Right forelimb (tissue), 1 donor: Measurements from ENCODE around the gene PELI2.

Source experiments
- DNase-seq: peaks from one replicate; pipeline ENCODE4 v3.0.0-alpha.2; 2018

Gene PELI2

DNA sequence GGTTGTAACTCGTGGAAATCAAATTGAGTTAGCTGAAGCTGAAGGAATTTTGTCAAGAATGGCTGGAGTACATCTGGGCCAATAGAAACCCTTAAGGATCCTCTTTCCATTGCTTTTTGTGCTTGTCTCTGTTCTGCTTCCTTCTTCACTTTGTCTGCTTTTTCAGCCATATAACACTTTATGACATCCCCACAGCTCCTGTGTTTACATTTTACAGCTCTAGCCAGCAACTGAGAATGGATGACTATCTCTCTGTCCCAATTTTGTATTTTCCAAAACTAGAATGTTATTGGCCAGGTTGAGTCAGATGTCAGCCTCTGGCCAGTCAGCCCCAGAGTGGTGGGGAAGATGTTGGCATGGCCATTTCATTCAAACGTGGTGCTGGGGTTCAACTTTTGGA is 57.6 kb downstream of the PELI2 start:
- DNase-seq = no peak

DNA sequence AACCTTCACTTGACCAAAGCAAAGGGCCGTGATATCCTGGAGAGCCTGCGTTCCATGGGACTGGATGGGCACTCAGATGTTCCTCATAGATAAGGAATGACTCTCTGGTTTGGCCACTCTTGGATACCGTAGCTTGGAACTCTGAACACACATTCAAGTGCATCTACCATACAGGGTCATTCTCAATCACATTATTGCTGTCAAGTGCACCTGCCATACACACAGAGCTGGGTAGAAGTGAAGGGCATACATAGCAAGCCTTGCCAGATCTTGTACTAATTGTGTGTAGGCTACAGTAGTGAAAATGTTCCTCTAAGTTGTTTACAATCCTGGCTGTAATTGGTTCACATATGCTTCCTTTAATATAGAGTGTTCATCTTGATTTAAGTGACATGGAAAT is 58.3 kb downstream of the PELI2 start:
- DNase-seq = no peak

DNA sequence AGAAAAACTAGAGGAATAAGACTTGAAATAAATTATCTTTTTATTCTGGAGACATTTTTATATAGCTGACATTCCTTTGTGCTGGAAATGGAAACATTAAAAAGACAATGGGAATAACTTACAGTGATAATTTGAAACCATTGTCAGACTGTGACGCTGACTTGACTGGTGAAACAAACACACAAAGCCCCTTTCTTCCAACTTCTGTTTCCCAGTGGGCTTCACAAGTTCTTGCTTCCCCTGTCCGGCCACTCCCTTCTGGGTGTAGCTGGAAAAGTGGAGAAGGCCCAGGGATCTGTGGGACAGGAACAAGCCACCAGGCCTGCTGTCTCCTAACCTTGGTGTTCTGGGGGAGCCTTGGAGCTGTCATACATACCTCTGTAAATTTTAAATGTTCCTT is 58.8 kb downstream of the PELI2 start:
- no peak for DNase-seq

DNA sequence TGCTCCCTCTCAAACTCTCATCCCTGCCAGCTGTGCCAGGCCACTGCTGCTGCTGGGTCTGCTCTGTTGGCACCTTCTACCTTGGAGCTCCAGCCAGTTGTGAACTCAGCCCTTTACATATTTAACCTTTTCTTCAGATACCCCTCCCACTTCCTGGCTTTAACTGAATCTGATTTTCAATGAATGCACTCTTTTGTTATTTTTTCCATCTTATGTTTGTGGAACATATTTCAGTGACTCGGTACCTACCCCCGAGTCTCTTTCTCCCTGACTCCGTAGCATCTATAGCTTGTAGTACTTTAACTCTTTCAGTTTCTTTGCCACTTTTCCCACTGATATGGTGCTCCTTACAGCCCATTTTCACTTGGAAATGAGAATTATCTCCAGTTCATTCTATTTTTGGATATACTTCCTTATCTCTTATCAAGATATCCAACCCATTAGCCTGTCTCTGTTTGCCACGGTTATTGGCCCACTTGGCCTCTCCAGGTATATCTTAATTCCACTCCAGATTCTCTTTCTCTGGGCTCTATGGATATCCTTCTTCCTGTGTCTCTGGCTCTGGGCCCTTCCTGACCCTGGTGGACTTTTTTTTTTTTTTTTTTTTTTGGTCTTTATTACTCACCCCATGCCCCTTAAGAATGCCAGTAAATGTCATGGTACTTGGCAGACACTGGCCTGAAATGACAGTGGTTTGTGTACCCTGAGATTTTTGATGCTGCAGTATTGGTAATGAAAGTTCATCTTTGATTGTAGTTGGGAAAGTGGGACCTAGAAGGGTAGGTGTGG is 62.7 kb downstream of the PELI2 start:
- no peak for DNase-seq

DNA sequence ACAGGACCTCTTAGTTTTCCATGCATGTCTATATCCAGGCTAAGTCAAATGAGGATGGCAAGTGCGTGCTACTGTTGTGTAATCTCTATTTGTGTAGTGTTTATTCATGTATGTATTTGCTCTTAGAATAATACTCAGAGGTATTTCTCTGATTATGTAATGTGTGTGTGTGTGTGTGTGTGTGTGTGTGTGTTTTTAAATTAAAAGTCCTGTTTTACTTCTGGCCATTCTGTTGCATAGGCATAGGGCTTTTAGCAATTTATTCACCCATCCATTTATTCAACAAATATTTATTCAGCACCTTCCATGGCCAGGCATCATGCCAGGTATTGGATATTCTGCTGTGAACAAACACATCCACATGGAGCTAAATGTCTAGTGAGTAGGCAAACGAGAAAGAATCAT is 63.5 kb downstream of the PELI2 start:
- no peak for DNase-seq

DNA sequence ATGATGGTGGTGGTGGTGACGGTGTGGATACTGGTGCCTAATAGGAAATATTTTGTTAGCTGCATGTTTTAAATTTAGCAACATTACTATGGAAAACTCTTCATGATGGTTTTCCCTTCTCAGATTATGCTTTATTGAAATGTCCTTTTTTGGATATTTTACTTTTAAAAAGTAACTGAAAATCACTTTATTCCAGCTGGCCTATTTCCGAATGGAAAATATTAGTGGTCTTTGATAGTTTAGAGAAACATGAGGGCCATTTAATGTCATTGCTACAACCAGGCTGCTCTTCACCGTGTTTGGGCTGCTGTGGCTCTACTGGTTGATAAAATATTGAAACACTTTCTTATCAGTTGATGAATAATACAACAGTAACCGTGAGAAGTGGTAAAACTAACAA is 64.2 kb downstream of the PELI2 start:
- no peak for DNase-seq

DNA sequence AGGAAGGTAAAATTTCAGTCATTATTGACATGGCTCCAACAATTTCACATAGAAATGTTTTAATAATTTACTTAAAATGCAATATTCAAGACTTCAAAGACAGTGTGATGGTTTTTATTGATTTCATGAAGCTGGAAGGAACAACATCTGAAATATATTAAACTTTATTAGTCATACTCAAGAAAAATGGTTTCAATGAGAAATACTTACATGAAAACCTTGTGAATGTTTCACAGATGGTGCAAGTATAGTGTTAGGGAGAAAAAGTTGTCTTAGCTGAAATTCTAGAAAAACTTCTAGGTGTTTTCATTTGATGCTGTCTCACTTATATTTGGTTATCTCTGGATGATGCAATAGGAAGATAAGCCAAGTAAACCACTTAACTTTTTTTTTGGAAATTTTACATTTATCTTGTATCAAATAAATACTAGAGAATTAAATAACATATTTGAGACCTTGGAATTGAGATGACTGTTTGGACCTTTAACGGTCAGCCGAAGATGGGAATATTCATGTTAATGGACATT is 65.5 kb downstream of the PELI2 start:
- no peak for DNase-seq

DNA sequence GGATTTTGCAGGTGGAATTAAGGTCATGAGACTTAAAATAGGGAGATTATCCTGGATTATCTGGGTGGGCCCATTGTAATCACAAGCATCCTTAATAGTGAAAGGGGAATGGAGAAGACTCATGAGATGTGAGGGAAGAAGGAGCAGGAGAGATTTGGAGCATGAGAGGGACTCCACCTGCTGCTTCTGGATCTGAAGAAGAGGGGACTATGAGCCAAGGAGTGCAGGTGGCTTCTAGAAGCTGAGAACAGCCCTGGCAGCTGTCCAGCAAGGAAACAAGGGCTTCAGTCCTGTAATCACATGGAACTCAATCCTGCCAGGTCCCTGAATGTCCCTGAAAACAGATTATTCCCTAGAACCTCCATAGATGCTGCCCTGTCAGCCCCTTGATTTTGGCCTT is 67.8 kb downstream of the PELI2 start:
- no peak for DNase-seq

DNA sequence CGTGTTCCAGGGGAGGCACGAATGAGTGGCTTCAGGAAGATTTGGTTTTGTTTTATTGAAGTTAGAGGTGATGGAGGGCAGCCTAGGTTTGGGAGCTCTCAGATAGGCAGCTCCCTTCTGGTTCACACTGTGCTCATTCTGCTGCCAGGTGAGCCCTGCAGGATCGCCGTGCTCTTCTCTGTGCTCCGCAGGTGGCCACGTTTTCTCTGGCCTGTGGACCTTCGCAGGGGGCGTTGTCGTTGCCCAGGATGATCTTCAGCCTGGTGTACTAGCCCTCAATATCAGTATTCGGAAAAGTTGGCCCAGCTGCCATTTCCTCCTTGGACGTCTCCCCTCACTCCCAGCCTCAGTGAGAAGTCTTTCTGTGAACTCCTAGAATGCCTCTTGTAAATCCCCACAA is 69.5 kb downstream of the PELI2 start:
- DNase-seq = no peak

DNA sequence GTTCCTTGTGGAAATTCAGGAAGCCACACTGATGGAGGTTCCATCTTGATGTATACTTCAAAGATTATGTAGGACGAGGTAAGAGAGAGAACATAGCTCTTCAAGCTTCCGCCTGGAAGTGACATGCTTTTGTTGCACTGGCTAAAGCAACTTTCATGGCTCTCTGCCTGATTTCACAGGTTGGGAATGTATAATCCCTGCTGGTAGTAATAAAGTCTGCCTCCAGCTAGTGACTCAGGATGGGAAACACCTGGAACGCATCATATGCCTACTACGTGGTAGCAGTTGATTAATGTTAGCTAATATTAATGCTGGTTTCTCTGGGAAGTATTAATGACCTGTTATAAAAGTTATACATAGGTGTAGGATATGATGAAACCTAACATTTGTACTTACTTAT is 71.1 kb downstream of the PELI2 start:
- no peak for DNase-seq

DNA sequence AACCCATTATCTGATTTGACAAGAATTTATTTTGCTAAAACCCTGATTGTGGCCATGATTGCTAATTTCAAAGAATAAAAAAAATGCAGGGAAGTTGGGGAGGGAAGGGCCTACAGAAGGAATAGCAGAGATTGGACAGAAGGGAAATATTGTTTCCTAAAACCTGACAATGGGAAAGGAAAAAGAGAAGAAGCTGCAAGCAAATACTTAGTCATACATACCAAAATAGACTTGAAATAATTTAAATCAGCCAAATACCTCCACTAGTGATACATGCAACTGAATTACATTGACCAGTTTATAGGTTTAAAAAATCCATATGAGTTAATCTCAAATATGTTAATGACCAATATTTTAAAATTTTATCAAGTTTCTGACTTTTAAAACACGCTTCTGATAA is 75.1 kb downstream of the PELI2 start:
- DNase-seq = no peak

DNA sequence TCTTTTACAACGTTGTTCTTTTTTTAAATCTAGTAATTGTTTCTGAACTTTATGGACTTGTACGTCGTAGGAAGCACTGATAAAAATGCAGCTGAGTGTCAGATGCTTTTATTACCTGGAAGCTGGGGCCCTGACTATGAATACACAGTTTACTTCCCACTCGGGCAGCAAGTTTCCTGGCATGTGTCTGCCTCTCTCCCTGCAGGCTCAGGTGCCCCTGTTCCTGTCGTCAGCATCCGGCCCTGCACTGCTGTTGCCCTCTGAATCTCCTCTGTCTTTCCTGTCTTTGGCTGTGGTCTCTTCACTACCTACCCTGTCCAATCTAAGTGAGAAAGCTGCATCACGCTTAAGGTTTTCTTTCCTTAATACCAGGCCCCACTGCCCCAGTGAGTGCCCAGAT is 75.8 kb downstream of the PELI2 start:
- no peak for DNase-seq

DNA sequence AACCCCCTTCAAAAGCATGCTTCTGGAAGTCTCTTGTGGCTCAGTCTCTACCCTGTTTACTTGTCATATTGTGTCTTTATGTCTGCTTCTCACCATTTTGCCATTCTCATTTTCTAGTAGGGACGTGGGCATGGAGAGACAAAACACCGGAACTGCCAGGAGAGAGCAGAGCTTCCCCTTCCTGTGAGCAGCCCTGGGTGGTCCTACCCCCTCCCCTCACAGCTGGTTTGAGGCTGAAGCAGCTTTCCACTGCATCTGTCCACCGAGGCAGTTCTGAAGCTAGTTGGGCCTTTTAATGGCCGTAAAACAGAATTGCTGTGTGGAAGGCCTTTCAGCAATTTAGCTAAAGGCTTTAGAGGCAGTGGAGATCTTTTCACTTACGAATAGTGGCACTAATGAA is 77.0 kb downstream of the PELI2 start:
- no peak for DNase-seq

DNA sequence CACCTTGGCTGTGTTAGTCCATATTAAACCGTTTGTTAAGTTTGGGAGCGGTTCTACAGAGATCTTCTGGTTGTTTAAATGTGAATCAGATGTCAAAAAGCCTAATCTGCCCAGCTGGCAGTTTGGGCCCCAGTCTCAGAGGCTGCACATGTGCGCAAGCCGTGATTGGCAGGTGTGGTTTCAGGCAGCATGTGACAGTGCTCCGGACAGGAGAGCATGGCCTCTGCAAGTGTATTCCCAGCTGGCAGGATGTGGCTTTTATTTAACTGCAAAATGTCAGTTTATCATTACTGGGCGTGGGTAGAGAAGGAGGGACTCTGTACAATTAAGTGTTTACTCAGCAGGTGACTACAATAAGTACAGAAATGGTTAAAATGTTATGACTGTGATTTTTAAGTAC is 77.5 kb downstream of the PELI2 start:
- DNase-seq = no peak

DNA sequence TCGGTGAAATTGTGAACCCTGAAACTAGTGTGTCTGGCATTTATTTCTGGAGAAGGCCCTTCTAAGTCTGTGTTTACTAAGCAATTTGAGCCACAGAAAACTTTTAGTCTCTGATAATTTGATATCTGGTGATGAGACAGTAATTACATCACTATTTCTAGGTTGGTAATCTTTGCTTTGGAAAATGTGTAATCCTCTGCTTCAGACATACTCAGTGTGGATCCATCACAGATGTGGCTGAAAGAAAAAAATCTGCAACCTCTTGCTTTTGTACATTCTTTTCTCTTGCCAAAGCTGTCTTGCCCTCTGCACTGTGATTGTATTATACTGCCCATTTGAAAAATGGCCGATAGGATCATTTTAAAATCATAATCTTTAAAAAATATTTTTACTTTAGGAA is 78.1 kb downstream of the PELI2 start:
- DNase-seq = no peak

DNA sequence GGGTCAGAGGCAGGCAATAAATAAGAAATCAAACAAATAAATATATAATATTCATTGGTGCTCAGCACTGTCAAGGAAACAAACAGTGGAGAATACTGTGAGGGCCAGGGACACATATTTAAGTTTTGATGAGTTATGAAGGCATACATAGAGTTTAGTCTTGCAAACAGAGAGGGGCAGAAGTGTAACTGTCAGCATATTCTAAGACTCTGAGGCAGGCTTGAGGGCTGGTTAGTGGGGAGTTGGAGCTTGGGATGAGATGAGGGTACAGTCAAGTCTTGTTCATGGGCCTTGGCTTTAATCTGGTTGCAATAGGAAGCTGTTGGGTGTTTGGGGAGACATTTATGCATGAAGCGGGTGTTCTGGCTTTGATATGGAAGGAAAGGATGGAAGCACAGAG is 78.9 kb downstream of the PELI2 start:
- DNase-seq = no peak

DNA sequence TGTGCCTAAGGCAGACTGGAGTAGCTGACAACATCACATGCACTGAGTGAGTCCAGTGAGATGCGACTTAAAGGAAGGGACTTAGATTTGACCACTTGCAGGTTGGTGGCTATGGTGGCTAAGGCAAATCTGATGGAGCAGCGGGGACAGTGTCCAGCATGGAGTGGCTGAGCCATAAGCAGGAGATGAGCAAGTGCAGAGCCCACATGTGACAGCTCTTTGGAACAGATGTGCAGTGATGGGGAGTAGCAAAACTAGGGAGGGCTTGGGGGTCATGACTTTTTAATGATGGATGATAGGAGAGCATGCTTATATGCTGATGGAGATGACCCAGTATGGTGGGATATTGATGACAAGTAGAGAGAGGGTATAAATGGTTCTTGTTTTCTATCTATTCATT is 80.2 kb downstream of the PELI2 start:
- no peak for DNase-seq

DNA sequence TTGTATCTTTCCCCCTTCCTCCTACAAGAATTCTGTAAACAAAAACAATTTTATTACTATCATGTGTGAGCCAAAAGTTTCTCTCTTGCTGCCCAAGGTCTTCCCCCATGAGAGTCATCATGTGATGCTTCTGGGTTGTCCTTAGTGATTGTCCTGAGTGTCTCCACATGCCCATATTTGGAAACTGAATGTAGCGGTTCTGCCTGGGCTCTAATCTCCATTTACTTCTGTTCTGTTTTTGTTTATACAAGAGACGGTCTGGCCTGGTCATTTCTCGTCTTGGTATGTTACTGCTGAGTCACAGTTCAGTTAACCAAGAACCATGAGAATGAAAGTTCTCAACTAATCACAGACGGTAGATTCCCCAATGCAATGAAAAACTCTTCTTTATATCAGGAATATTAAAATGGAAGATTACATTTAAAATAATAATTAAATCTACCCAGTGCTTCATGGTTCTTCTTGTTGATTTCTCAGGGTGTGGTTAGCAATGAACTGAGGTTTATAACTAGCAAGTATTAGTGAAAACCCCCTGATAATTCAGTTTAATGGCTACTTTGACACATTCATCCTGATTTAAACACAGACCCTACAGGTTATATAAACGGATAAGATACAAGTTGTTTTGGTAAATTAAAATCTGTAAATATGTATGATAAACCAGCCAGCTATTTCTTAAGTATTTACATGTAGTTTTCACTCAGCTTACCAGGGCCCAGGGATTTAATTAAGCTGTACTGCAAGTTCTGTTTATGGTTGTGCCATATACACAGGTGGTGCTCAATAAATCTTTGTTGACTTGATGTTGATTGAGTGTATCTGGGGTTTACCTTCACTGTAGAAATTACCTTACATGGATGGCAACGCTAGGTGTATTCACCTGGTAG is 81.1 kb downstream of the PELI2 start:
- DNase-seq = no peak

DNA sequence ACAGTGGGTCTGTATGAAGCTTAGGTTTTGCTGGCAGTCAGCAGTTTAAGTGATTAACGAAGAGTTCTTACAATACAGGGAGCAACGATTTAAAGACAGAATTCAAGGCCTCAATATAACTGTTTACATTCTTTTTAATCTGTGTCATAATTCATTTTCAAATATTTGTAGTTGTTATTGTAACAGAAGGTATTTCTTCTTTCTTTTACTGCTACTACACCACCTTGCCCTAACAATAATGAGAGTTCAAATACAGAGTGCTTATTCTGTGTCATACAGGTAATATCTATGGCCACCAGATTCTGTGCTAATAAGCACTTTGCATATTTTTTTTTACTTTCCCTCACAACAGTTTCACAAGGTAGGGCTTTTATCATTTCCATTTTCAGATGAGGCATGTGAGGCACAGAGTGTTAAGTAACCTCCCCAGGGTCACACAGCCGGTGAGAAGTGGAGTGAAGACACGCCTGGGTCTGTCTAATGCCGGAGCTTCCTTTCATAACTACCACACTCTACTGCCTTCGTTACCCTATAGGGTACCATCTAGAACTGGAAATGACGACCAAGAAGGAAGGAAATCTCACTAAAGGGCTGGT is 81.9 kb downstream of the PELI2 start:
- no peak for DNase-seq

DNA sequence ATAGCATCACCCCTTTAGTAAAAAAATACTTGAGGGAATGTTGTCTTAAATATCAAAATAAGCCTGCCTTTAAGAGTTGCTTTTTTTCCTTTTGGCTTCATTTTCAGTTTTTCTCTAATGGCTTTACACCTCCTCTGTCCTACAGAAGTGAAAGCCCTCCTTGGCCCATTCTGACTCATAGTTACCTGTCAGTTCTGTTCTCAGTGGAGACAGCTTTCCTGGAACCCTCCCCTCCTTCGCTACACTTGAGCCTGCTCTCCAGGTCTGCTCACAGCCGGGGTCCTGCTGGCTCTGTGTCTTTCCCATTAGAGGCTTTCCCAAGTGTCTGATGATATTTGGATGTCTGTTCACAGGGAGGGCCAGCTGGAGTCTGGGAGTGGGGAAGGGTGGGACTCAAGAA is 84.0 kb downstream of the PELI2 start:
- no peak for DNase-seq

DNA sequence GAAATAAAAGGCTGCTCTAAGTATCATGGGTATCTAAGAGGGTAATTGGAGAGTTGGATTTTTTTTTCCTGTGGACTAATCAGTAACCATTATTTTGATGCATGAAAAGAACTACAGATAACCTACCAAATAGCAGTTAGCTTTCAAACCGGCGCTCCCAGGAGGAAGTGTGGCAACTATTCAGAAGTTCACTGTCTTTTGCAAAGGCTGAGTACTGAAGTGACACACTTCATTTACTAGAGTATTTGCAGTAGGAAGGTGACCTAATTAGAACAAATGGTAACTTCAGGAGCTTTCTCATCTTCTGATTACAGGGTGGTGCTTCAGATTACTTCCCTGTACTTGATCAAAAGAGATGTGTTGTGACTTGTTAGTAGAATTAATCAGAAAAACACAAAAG is 87.7 kb downstream of the PELI2 start:
- no peak for DNase-seq

DNA sequence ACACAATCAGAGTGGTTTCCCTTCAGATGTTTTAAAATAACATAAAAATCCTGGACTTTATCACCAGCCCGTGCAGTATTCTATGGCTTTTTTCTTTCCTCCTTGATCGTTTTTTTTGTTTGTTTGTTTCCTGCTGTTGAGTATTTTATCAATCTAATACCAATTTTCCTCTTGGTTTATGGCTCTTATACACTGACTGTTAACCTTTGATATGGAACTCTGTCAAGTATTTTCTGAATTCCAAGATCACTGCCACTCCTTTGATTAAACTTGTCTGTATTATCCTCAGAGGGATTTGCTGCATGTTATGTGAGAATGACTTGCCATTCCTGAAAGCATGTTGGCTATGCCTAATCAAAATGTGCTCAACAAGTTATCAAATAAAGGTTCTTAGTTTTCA is 88.4 kb downstream of the PELI2 start:
- DNase-seq = no peak

DNA sequence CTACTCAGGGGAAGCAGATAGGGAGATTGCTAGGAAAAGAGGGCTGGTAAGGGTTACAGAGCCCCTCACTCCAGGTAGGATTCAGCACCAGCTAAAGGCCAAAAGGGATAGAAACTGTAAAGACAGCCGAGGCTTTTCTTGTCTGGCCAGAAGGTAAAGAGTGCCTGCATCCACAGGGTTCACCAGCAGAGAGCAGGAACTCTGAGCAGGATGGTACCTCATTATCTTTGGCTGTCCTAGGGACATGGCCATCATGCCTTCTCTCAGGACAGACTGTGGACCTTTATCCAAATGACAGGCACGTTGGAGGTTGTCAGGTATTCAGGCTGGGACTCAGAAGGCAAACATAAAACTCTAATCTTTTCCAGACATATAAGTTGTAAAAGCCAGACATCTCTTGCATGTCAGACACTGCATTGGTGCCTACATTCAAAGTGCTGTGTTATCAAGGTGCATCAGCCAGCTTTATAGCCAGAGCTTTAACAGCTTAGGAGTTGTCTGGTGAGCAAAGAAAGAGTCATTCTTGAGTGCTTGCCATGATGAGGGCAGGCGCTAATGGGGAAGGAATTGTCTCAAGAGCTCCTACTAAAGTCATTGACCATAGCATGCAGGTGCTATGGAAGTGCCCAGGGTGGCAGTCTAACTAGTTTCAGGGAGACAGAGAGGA is 89.5 kb downstream of the PELI2 start:
- DNase-seq = no peak
